ENCODE results near the gene DHX34.
"Not testable (repeated sequence)": the region's sequence is repeated elsewhere in the genome, so short reads cannot be mapped to it uniquely, and the experiment has no call there.

Gene DHX34

DNA sequence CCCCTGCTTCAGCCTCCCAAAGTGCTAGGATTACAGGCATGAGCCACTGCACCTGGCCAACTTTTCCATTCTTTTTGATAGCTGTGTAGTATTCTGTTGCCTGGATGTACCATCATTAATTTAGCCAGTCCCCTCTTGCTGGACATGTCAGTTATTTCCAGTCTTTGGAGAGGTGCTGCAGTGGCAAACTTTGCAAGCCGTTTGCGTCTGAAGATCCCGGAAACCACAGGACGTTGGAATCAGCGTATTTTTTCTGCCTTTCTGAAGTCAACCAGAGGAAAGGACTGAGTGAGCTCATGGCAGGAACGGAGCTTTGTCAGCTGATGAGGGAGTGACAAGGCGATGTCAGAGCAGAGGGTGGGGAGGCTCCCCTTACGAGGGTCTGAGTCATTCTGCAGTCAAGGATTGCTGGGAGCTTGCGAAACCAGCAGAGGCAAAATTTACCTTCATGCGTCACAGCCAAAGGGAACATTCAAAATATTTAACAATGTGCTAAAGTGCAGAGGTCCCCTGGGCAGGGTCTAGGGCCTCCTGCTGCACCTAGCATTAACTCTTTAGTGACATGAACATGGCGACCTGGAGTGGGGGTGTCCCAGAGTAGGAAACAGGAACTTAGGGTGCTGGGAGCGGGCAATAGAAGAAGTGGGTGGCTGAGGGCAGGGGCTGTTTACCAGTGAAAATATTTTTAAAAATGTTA, 33.8 kb upstream of the DHX34 start:
- no peak overlapping the region for H3K9ac ChIP-seq (ENCODE audit: low read depth, low read length)

DNA sequence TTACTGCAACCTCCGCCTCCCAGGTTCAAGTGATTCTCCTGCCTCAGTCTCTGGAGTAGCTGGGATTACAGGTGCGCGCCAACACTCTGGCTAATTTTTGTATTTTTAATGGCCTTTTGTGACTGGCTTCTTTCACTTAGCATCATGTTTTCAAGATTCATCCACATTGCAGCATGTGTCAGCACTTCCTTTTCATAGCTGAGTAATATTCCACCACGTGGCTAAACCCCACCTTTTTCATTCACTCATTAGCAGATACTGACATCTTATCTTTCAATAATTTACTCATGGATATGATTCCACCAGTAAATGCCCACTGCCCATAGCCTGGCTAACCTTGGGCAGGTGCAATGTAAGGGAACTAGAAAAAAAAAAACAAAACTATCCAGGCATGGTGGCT, 32.6 kb upstream of the DHX34 start:
- H3K9me3 ChIP-seq (ENCODE audit: control insufficient read depth, insufficient read depth, low read length), result no peaks in the 10 kb centered on the region

More for the DNA sequence above, 33.8 kb upstream of the DHX34 start:
- no peaks in the 10 kb centered on the region for H3K36me3 ChIP-seq (ENCODE audit: insufficient read depth, low read length)
- no peaks in the 10 kb centered on the region; the same call in 1 of the 2 replicates for H3K4me1 ChIP-seq (ENCODE audit: insufficient read depth, low read length)
- no peaks in the 10 kb centered on the region for H3K9me3 ChIP-seq (ENCODE audit: control insufficient read depth, insufficient read depth, low read length)

GRCh38 chr19:47319923-47320871, 28.9 kb upstream of the DHX34 start:
- no peaks in the 10 kb centered on the region for H3K36me3 ChIP-seq (ENCODE audit: insufficient read depth, low read length)
- H3K9ac ChIP-seq (ENCODE audit: low read depth, low read length), result no peak overlapping the region
- H3K9me3 ChIP-seq (ENCODE audit: control insufficient read depth, insufficient read depth, low read length), result no peaks in the 10 kb centered on the region
- no peaks in the 10 kb centered on the region; the same call in 1 of the 2 replicates for H3K4me1 ChIP-seq (ENCODE audit: insufficient read depth, low read length)

More for the DNA sequence above, 32.6 kb upstream of the DHX34 start:
- Histone ChIP-seq H3K4me1 (ENCODE audit: insufficient read depth, low read length) (no peaks in the 10 kb centered on the region; the same call in 1 of the 2 replicates), H3K9ac (ENCODE audit: low read depth, low read length) (no peak overlapping the region), H3K36me3 (ENCODE audit: insufficient read depth, low read length) (no peaks in the 10 kb centered on the region)

- H3K9me3 ChIP-seq (ENCODE audit: control insufficient read depth, insufficient read depth, low read length), result no peaks in the 10 kb centered on the region
- no peaks in the 10 kb centered on the region for H3K4me1 ChIP-seq (ENCODE audit: insufficient read depth, low read length)
- no peak overlapping the region for H3K9ac ChIP-seq (ENCODE audit: low read depth, low read length)
- H3K36me3 ChIP-seq (ENCODE audit: insufficient read depth, low read length), result no peaks in the 10 kb centered on the region
These were observed 27.5 kb upstream of the DHX34 start for GRCh38 chr19:47321630-47322029.

- Histone ChIP-seq H3K36me3 (ENCODE audit: insufficient read depth, low read length) (no peaks in the 10 kb centered on the region), H3K4me1 (ENCODE audit: insufficient read depth, low read length) (no peaks in the 10 kb centered on the region), H3K9me3 (ENCODE audit: control insufficient read depth, insufficient read depth, low read length) (no peaks in the 10 kb centered on the region), H3K9ac (ENCODE audit: low read depth, low read length) (no peak overlapping the region)
These were observed 27.1 kb upstream of the DHX34 start for GRCh38 chr19:47322058-47322457.

- H3K4me1 ChIP-seq (ENCODE audit: insufficient read depth, low read length), result no peaks in the 10 kb centered on the region
- no peak overlapping the region for H3K9ac ChIP-seq (ENCODE audit: low read depth, low read length)
- no peaks in the 10 kb centered on the region for H3K36me3 ChIP-seq (ENCODE audit: insufficient read depth, low read length)
- no peaks in the 10 kb centered on the region for H3K9me3 ChIP-seq (ENCODE audit: control insufficient read depth, insufficient read depth, low read length)
These were observed 25.7 kb upstream of the DHX34 start for GRCh38 chr19:47323409-47323808.

- no peak overlapping the region for H3K9ac ChIP-seq (ENCODE audit: low read depth, low read length)
- H3K4me1 ChIP-seq (ENCODE audit: insufficient read depth, low read length), result no peaks in the 10 kb centered on the region
- no peaks in the 10 kb centered on the region for H3K9me3 ChIP-seq (ENCODE audit: control insufficient read depth, insufficient read depth, low read length)
- H3K36me3 ChIP-seq (ENCODE audit: insufficient read depth, low read length), result no peaks in the 10 kb centered on the region
These were observed 25.2 kb upstream of the DHX34 start for GRCh38 chr19:47323872-47324271.

GRCh38 chr19:47324502-47324901, 24.6 kb upstream of the DHX34 start:
- H3K9me3 ChIP-seq (ENCODE audit: control insufficient read depth, insufficient read depth, low read length), result no peaks in the 10 kb centered on the region
- H3K36me3 ChIP-seq (ENCODE audit: insufficient read depth, low read length), result no peaks in the 10 kb centered on the region
- H3K9ac ChIP-seq (ENCODE audit: low read depth, low read length), result no peak overlapping the region
- no peaks in the 10 kb centered on the region for H3K4me1 ChIP-seq (ENCODE audit: insufficient read depth, low read length)

GRCh38 chr19:47330466-47330869, 18.6 kb upstream of the DHX34 start:
- Histone ChIP-seq H3K9ac (ENCODE audit: low read depth, low read length) (no peak overlapping the region), H3K4me1 (ENCODE audit: insufficient read depth, low read length) (no peaks in the 10 kb centered on the region; the same call in 1 of the 2 replicates), H3K9me3 (ENCODE audit: control insufficient read depth, insufficient read depth, low read length) (no peaks in the 10 kb centered on the region), H3K36me3 (ENCODE audit: insufficient read depth, low read length) (no peaks in the 10 kb centered on the region)

- Histone ChIP-seq H3K4me1 (ENCODE audit: insufficient read depth, low read length) (peaks cover 2% of the 10 kb centered on the region; the same call in 1 of the 2 replicates), H3K9me3 (ENCODE audit: control insufficient read depth, insufficient read depth, low read length) (no peaks in the 10 kb centered on the region), H3K9ac (ENCODE audit: low read depth, low read length) (no peak overlapping the region), H3K36me3 (ENCODE audit: insufficient read depth, low read length) (no peaks in the 10 kb centered on the region)
These were observed 17.6 kb upstream of the DHX34 start for GRCh38 chr19:47331490-47331889.

GRCh38 chr19:47331931-47332547, 17.1 kb upstream of the DHX34 start, which contains the start of gene C5AR2:
TSS of gene C5AR2 (plus strand) at chr19:47332175. CDS start at chr19:47340800, 8,625 bp downstream.
- H3K4me1 ChIP-seq (ENCODE audit: insufficient read depth, low read length), result peaks cover 4% of the 10 kb centered on the region; the same call in 1 of the 2 replicates
- H3K9ac ChIP-seq (ENCODE audit: low read depth, low read length), result no peak within 1 kb of the TSS
- H3K36me3 ChIP-seq (ENCODE audit: insufficient read depth, low read length), result no peaks in the 10 kb centered on the region
- H3K9me3 ChIP-seq (ENCODE audit: control insufficient read depth, insufficient read depth, low read length), result no peaks in the 10 kb centered on the region

DNA sequence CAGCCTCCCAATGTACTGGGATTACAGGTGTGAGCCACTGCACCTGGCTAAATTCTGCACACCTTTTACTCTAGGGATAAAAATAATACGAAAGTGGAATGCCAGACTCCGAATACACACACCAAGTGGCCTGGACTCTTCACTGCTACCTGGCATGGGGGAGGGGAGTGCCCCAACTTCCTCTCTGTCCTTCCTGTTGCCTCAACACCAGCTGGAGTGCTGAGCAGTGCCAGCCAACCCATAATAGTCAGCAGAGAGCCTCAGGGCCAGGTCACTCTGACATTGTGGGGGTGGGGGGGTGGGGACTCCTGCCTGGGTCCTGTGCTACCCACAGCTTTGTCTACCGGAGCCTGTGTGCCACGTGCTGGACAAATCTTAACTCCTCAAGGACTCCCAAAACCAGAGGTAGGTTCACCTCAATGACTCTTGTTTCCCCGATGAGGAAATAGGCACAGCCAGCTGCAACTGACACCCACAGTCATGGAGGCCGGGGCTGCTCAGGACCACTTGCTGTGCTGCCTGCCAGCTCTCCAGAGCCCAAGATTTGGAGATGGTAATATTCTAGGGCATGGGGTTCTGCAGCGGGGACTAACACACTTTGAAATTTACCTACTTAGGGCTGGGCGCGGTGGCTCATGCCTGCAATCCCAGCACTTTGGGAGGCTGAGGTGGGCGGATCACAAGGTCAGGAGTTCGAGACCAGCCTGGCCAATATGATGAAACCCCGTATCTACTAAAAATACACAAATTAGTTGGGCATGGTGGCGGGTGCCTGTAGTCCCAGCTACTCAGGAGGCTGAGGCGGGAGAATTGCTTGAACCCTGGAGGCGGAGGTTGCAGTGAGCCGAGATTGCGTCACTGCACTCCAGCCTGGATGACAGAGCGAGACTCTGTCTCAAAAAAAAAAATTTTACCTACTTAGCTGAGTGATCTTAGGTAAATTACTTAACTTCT, 12.1 kb upstream of the DHX34 start:
- not testable (repeated sequence) for H3K4me1 ChIP-seq (ENCODE audit: insufficient read depth, low read length); H3K9me3 ChIP-seq (ENCODE audit: control insufficient read depth, insufficient read depth, low read length); H3K9ac ChIP-seq (ENCODE audit: low read depth, low read length); H3K36me3 ChIP-seq (ENCODE audit: insufficient read depth, low read length)

- no peaks in the 10 kb centered on the region for H3K9me3 ChIP-seq (ENCODE audit: control insufficient read depth, insufficient read depth, low read length)
- H3K9ac ChIP-seq (ENCODE audit: low read depth, low read length), result no peak overlapping the region
- peaks cover 4% of the 10 kb centered on the region; the same call in 1 of the 2 replicates for H3K4me1 ChIP-seq (ENCODE audit: insufficient read depth, low read length)
- H3K36me3 ChIP-seq (ENCODE audit: insufficient read depth, low read length), result no peaks in the 10 kb centered on the region
These were observed 9.8 kb upstream of the DHX34 start for GRCh38 chr19:47339196-47339880.

All from ES-I3 (cell line).